Raji (cell line): ENCODE measurements around the gene VAV3.

Source experiments
- POLR2A ChIP-seq: IDR thresholded peaks from 2 replicates; pipeline ENCODE4 v1.6.1; 2011; ENCODE audit warnings: low read depth, low read length, control low read depth; ENCODE audit not compliant: insufficient read depth

Gene VAV3

DNA sequence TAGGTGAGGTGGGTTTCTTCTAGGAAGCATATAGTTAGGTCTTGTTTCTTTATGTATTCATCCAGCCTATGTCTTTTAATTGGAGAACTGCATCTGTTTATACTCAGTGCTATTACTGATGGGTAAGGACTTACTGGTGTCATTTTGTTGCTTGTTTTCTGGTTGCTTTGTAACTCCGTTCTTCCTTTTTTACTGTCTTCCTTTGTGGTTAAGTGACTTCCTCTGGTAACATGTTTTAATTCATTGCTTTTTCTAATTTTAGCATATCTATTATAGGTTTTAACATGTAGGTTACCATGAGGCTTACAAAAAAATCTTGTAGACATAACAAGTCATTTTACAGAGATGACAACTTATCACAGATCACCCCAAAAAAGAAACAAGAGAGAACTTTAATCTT lies 160.8 kb downstream of the VAV3 start:
- TF ChIP-seq POLR2A = no peak

DNA sequence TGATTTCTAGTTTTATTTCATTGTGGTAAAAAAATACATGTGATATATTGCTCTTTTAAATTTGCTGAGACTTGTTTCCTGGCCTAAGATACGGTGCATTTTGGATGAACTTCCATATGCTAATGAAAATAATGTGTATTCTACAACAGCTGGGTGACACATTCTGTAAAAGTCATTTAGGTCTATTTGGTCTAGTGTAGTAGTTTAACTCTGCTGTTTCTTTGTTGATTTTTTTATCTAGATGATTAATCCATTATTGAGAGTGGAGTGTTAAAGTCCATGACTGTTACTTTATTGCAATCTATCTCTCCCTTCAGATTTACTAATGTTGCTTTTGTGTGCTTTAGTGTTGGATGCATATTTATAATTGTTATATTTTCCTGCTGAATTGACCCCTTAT lies 161.4 kb downstream of the VAV3 start:
- TF ChIP-seq POLR2A = no peak

DNA sequence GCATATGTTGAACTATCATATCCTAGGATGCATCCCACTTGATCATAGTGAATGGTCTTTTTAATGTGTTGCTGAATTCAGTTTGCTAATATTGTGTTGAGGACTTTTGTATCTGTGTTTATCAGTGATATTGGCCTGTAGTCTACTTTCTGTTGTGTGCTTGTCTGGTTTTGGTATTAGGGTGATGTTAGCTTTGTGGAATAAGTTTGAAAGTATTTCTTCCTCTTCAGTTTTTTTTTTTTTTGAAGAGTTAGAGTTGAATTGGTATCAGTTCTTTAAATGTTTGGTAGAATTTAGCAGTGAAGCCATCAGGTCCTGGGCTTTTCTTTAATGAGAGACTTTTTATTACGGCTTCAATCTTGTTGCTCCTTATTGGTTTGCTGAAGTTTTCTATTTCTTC lies 162.3 kb downstream of the VAV3 start:
- TF ChIP-seq POLR2A = no peak

- TF ChIP-seq POLR2A = no peak
These were observed 169.0 kb downstream of the VAV3 start for GRCh38 chr1:107795994-107796393.

GRCh38 chr1:107795441-107795840 lies 169.5 kb downstream of the VAV3 start:
- no peak for TF ChIP-seq POLR2A

DNA sequence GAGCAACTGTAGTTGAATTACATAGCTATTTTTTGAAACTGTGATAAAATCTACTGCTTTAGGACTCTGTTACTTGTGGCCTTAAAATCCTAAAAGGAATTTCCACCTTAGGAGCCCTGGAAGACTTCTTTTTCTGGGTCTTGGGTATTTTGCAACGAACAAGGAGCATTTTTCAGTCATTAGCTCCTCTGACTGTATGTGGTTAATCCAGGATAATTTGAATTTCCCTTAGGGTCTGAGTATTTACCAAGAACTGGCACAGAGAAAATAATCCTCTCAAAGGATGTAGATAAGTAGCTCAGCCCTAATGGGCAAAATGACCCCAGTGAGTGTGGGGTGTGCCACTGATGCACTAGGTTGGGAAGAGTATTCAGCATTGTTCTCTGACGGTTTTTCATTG lies 170.4 kb downstream of the VAV3 start:
- no peak for TF ChIP-seq POLR2A

GRCh38 chr1:107793896-107794453 lies 171.0 kb downstream of the VAV3 start:
- no peak for TF ChIP-seq POLR2A

- TF ChIP-seq POLR2A = no peak
These were observed 173.6 kb downstream of the VAV3 start for GRCh38 chr1:107791348-107791747.

- TF ChIP-seq POLR2A = no peak
These were observed 175.0 kb downstream of the VAV3 start for GRCh38 chr1:107789817-107790524.

GRCh38 chr1:107788206-107789202 lies 176.5 kb downstream of the VAV3 start:
- TF ChIP-seq POLR2A = no peak

- no peak for TF ChIP-seq POLR2A
These were observed 177.7 kb downstream of the VAV3 start for GRCh38 chr1:107787299-107787698.

- TF ChIP-seq POLR2A = no peak
These were observed 178.7 kb downstream of the VAV3 start for GRCh38 chr1:107786203-107786845.

DNA sequence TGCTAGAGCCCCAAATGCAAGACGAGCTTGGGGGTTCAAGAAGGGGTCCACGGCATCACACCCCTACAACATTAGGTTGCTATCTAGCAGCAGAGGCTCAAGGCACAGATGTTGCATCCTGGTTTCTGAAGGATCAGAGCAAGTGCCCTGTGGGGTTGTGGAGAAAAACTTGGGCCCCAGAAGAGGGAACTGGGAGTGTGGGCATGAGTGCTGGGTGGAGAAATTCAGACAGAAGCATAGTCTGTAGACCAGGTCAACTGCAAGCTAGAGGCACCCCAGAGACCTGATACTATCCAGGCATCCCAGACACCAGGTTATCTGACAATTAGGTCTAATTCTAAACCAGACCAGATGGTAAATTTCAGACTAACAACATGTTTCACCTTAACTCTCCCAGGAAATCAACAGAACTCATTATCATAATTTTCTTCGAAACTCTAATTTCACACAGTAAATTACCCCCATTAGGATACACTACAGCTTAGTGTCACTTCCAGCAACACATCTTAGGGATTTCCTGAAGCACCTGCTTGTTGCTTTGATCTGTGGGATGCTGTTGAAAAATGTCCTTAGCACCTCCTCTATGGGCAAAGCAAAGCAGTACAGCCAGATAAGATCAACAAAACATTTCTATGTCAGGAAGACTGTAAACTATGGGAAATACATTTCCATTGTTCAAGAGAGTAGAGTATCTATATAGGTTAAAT lies 179.3 kb downstream of the VAV3 start:
- TF ChIP-seq POLR2A = no peak

- no peak for TF ChIP-seq POLR2A
These were observed 182.6 kb downstream of the VAV3 start for GRCh38 chr1:107782217-107782845.
